ENCODE results near the gene INA.
A peak's percentile ranks its signal among the peaks of the same experiment; 100 is the strongest.

Gene INA

DNA sequence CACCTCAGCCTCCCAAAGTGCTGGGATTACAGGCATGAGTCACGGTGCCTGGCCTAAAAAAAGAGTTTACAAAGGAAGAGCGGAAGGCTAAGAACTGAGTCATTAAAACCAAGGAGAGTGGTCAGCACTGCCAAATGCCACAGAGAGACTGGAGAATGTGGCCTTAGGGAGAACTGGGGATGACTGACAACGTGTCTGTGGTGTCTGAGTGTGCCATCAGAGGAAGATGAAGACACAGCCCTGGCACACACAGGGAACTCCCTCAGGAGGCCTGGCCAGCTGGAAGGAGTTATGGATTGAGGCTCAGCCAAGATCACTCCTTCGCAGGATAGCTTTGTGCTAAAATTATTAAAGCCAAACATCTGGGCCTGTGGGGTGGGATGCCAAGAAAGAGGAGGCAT lies 3.9 kb upstream of the INA start:
- DNase-seq (ENCODE audit: low read depth, low spot score) = peak; percentile 97

DNA sequence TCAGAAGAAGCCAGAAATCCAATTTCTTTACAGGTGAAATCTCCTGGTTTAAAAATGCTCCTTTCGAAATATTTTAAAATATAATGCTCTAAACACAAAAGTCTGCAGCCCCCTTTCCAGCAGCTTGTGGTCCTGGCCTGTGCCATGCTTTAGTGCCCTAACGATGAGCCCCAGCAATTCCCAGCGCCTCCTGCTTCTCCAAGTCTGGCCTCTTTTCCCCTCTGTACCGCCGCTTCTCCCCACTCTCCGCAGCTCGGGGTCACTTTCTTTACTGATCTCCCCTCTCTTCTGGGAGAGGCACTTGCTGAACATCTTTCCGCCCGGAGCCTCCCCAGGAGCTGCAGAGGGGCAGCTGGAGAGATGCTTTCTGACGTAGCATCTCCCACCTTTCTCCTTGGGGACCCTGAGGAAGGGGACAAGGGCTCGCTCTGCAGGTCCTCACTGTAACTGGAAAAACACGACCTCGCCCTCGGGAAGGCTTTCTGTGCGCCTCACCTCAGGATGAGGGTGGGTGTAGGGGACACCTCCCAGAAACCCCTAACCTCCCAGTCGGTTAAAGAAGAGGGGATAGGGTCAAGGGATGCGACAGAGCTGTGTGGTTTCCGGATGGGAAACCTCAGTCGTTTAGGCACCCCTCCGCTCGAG lies 565 bp upstream of the INA start:
- DNase-seq (ENCODE audit: low read depth, low spot score) = peak; percentile 9

DNA sequence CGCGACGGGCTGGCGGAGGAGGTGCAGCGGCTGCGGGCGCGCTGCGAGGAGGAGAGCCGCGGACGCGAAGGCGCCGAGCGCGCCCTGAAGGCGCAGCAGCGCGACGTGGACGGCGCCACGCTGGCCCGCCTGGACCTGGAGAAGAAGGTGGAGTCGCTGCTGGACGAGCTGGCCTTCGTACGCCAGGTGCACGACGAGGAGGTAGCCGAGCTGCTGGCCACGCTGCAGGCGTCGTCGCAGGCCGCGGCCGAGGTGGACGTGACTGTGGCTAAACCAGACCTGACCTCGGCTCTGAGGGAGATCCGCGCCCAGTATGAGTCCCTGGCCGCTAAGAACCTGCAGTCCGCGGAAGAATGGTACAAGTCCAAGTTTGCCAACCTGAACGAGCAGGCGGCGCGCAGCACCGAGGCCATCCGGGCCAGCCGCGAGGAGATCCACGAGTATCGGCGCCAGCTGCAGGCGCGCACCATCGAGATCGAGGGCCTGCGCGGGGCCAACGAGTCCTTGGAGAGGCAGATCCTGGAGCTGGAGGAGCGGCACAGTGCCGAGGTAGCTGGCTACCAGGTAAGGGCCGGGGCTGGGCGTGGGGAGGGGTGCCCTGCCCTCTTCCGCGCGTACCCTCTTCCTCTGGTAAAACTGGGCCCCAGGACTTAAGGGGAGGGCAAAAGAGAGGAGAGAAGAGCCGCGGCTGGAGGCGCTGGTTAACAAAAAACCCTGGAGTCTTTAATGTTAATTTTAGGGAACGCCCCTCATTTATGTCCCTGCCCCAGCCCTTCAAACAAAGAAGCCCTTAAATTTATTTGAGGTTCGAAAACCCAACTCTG lies 987 bp downstream of the INA start:
- DNase-seq (ENCODE audit: low read depth, low spot score) = no peak

DNA sequence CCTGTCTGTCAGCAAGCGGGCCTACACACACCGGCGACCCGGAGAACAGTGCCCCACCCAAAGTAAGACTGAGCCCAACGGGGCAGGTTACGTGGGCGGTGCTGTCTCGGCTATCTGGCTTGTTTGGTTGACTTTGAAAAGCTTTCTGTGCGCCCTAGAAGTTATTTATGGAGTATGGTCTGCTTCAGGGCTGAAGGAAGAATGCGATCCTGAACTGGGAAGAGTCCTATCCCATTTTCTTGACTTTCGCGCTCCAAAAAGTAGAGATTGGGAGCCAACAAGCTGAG lies 1.5 kb downstream of the INA start:
- no peak for DNase-seq (ENCODE audit: low read depth, low spot score)

DNA sequence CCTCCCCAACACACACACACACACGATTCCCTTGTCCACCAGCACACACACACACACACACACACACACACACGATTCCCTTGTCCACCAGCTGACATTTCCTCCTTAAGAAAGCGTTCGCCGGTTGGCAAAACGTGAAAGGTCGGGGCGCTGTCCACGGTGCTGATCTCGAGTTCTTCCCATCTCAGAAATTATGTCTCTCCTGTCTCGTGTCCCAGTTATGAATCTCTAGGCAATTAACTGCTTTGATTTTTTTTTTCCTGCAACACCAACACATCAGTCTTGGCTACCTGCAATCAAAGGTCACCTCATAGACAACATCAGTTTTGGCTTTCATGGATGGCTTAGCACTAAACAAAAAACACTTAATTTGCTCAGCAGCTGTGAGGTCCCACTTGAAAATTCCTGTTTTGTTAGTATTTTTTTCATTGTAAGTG lies 1.9 kb downstream of the INA start:
- DNase-seq (ENCODE audit: low read depth, low spot score) = peak; percentile 75

DNA sequence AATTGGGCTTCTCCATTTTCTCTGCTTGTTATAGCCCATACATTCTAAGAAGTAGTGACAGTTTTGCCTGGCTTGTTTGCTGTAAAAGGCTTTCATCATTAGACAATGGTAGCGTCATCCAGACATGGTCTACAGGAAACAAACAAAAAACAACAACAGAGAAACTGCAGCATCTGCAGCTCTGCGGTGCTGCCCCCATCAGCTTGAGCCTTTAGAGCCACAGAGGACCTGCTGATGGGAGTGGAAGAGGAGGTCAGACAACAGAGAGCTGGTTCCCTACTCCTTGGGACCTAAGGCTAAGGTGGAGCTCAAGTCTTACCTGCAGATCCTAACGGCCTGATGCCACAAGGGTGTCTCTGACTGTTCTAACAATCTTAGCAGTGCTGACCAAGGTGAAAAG lies 3.1 kb downstream of the INA start:
- no peak for DNase-seq (ENCODE audit: low read depth, low spot score)

DNA sequence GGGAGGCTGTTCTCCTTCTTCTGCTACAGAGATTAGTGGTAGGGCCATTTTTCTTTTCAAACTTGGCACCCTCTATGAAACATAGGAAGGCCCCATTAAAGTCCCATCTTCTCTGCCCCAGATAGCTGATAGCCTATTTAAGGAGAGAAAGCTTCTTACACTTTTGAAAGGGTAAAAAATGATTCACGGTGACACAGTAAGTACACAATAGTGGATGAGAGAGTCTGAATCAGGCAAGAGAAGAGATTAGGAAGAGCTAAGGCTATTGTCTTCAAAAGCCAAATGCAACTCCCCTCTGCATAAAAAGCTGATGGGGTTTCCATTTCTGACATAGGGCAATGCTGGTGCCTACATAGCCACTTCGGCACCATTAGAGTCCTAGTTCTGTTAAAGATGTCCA lies 3.6 kb downstream of the INA start:
- DNase-seq (ENCODE audit: low read depth, low spot score) = no peak

DNA sequence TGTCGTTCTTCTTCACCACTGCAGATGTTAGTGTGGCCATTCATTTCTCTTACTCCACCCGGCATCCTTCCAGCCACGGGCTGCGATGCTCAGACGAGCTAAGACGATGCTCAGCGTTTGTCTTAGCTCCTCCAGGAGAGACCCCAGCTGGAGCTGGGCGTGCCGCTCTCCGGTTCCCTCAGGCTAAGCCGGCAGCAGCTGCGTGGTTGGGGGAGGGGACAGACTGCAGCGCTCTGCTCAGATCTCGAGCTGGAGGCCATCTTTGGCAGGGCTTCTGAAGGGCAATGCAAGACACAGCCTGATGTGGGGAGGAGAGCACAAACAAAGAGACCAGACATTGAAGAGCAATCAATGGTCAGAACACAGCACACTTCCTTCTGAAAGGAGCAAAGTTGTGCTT lies 4.8 kb downstream of the INA start:
- peak; percentile 44 for DNase-seq (ENCODE audit: low read depth, low spot score)

DNA sequence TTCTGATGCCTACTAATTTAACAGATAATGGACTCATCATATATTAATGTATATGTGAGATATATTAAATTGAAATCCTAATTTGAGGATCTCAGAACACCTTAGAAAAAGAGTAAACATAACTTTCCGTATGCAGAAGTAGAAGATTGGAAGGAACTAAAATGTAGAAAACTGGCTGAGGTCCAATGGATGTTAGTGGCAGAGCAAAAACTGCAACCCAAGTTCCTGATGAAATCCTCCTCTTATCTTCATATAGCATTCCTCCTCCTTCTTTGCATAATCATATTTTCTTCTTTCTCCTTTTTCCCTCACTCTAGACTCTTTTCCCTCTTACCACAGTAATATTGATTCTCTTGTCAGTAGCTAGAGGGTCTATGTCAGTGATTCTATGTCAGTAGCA lies 6.0 kb downstream of the INA start:
- no peak for DNase-seq (ENCODE audit: low read depth, low spot score)

DNA sequence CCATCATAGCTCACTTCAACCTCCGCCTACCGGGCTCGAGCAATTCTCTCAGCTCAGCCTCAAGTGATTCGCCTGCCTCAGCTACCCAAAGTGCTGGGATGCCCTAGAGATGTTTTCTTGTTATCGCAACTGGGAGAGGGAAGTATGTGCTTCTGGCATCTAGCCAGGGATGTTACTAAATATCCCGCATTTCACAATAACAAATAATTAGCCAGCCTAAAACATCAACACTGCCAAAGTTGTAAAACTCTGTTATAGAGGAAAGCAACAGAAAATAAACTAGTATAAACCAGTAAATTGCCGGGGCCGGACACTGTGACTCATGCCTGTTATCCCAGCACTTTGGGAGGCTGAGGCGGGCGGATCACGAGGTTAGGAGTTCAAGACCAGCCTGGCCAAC lies 7.2 kb downstream of the INA start:
- DNase-seq (ENCODE audit: low read depth, low spot score) = no peak

DNA sequence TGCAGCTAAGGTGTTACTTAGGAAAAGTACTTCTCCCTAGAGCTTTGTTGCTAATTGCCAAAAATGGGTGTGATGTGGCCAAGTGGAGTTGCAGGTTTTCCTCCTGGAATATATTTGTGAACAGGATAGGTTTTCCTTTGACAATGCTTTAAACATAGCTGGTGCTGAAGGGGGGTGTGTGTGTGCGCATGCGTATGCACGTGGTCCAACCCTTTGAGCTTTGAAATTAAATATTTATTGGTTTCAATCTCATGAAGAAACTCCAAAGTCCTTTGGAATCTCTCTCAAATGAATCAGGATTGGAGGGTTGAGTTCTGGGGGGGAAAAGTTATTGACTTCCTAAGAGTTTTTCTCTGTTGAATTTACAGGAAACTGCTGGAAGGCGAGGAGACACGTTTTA lies 11.1 kb downstream of the INA start:
- DNase-seq (ENCODE audit: low read depth, low spot score) = no peak

DNA sequence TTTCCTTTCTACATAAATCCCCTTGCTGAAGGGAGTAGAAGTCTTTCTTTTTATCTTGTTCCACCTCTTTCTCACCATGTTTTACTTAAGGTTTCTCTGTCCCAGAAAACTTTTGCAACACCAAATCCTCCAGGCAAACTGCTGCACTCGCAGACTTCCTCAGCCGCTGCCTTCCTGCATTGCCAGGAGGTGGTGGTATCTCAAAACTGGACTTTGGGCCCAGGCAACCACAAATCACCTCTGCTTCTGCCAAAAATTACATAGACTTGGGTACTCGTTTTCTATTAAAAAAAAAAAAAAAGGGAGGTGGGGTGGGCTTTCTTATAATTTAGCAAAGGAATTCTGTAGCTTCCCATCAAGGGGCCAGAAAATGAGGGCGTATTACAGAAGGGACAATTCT lies 14.7 kb downstream of the INA start:
- no peak for DNase-seq (ENCODE audit: low read depth, low spot score)

DNA sequence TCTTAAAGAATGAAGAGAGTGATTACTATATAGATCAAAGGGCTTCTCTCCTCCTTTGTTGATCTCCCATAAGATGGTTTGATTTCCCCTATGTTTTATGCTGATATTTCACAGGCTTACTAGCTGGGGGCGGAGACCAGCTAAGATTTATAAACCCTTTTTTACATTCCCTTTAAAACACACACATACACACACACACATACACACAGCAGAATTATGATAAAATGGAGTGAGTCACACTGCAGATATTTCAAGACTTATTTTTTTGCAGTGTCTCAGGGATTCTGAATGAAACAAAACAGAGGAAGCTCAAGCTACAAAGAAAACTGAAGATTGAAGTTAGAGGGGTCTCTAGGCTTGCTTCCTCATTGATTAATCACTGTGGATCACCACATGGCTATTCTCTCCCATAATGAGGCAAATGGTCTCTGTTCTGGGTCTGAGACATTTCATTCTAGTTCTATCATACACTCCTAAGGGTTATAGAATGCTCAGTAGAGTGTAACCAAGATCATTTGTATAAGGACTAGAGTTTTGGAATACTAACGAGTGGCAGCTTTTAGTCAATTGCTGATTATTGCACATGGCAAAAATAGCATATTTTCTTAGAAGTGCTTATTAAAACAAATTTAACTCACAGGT lies 18.6 kb downstream of the INA start:
- DNase-seq (ENCODE audit: low read depth, low spot score) = peak; percentile 58

DNA sequence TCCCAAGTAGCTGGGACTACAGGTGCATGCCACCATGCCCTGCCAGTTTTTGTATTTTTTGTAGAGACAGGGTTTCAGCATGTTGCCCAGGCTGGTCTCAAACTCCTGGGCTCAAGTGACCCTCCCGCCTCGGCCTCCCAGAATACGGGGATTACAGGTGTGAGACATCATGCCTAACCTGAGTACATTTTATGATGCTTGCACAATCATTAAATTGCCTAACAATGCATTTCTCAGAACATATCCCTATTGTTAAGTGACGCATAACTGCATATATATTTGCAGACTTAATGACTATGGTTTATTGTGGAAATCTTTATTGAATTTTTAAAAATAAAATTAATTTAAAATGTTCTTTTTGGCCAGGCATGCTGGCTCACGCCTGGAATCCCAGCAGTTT lies 30.7 kb downstream of the INA start:
- DNase-seq (ENCODE audit: low read depth, low spot score) = no peak

DNA sequence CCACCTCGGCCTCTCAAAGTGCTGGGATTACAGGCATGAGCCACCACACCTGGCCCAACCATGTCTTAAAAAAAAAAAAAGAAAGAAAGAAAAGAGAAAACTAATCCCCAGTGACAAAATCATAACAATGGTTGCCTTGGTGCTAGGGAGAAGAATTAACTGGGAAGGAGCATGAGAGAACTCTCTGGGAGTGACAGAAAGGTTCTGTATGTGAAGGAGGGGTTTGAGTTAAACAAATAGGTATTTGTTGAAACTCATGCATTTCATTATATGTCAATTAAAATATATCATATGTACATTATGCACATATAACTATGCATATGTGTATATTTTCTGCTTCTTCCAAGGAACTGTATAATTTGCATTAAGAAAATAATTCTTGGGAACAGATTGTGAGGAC lies 33.3 kb downstream of the INA start:
- no peak for DNase-seq (ENCODE audit: low read depth, low spot score)

DNA sequence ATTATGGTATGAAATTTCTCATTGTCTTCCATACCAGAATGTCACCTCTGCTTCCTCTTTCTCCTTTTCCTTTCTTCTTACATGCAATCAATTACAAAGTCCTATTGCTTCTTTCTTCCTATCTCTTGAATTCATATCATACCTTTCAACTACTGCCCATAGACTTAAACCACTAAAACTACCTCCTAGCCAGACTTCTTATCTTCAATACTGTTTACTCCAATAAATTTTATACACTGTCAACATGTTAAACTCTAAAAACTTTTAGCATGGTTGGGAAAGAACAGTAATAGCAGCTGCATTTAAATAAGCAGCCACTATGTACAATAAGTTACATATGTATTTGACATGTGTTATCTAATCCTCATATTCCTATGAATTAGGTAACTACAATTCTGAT lies 39.1 kb downstream of the INA start:
- DNase-seq (ENCODE audit: low read depth, low spot score) = no peak

DNA sequence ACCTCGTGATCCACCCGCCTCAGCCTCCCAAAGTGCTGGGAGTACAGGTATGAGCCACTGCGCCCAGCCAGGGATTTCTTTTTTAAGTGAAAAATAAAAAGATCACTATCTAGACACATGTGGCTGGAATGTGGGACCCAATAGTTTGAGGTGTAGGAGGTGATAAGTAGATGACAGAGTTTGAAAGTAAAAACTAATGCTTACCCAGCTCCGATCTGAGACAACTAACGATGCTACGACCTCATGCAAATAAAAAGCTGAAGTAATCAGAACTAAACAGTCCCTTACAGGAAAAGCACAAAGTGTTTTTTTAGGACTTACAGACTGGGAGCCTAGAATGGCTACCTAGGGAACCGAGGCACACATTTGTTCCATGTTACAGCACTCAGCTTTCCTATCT lies 51.0 kb downstream of the INA start:
- no peak for DNase-seq (ENCODE audit: low read depth, low spot score)

DNA sequence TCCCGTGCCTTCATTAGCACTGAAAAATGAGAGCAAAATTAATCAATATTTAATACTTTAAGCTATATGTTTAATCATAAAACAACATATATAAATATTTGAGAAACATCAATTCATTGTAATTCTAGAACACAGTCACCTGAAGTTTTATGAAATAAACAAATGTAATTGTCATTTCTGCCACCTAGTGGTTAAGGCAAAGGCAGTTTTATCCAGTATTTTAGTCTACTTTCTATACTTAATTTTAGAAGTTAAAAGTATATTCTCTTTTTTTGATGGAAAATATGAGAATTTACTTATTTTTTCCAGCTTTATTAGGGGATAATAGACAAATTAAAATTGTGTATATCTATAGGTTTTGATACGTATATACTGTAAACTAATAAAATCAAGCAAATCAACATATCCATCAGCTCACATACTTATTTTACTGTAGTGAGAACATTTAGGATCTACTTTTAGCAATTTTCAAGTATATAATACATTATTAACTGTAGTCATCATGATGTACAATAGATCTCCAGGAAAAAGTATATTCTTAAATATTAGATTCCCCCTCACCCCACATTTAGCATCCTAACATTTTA lies 57.1 kb downstream of the INA start:
- peak; percentile 26 for DNase-seq (ENCODE audit: low read depth, low spot score)

DNA sequence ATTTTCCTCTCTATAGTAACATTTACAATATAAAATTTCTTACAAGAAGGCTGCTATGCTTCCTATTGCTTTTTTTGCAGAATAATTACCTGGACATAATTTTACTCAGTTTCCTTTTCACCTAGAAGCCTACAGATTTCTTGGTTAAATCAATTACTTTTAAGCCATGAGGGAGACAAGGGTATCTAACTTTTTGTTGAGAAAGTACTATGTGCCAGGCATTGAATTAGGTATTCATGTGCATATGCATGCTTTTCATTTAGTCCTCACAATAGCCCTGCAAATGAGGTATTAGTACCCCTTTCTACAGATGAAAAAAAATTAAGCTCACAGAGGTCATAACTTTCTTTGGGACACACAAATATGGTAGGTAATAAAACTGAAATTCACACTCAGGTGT lies 57.6 kb downstream of the INA start:
- no peak for DNase-seq (ENCODE audit: low read depth, low spot score)

DNA sequence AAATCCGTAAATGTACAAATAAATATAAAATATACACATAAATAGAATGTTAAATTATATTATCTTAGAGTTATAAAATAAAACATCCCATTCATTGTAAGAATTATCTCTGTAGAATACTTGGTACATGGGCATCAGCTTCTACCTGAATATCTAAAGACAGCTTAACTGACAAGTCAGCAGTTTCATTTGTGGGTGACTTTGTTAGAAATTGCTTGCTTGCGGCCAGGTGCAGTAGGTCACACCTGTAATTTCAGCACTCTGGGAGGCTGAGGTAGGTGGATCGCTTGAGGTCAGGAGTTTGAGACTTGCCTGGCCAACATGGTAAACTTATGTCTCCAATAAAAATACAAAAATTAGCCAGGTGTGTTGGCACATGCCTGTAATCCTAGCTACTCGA lies 59.4 kb downstream of the INA start:
- DNase-seq (ENCODE audit: low read depth, low spot score) = no peak
